ENCODE measurements around the gene CR1.

- no peak for TF ChIP-seq POLR2A (IDR thresholded peaks at IDR 0.05)
- TF ChIP-seq, protein P1, sequence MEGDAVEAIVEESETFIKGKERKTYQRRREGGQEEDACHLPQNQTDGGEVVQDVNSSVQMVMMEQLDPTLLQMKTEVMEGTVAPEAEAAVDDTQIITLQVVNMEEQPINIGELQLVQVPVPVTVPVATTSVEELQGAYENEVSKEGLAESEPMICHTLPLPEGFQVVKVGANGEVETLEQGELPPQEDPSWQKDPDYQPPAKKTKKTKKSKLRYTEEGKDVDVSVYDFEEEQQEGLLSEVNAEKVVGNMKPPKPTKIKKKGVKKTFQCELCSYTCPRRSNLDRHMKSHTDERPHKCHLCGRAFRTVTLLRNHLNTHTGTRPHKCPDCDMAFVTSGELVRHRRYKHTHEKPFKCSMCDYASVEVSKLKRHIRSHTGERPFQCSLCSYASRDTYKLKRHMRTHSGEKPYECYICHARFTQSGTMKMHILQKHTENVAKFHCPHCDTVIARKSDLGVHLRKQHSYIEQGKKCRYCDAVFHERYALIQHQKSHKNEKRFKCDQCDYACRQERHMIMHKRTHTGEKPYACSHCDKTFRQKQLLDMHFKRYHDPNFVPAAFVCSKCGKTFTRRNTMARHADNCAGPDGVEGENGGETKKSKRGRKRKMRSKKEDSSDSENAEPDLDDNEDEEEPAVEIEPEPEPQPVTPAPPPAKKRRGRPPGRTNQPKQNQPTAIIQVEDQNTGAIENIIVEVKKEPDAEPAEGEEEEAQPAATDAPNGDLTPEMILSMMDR (IDR thresholded peaks at IDR 0.05) = no peak
Measured at GRCh38 chr1:207669528-207670009, 173.6 kb downstream of the CR1 start.

All from body of pancreas (tissue), 4 donors.